A549 (cell line): ENCODE measurements around the gene HDC.

Source experiments
- EP300 ChIP-seq, 2 experiments: fragments of >200 bp; sonication (Bioruptor Twin); formaldehyde crosslinking; IDR thresholded peaks; 2 replicates in 1 of 2; 3 replicates in 1 of 2; pipeline ENCODE4 v1.6.1; 2016 to 2017
- KDM1A ChIP-seq: fragments of 200-600 bp; sonication (generic); IDR thresholded peaks from 2 replicates; pipeline ENCODE4 v1.6.1; 2016; ENCODE audit warnings: low read depth, mild to moderate bottlenecking
- NPAS2 ChIP-seq: fragments of 250-450 bp; sonication (Bioruptor Pico); IDR thresholded peaks from 2 replicates; pipeline ENCODE4 v1.8.0; 2022; ENCODE audit warnings: mild to moderate bottlenecking, moderate library complexity, borderline replicate concordance
- POLR2A ChIP-seq: IDR thresholded peaks from 2 replicates; pipeline ENCODE4 v1.6.1; 2012; ENCODE audit warnings: mild to moderate bottlenecking, low read length
- SREBF2 ChIP-seq: fragments of 450-650 bp; IDR thresholded peaks from 2 replicates; pipeline ENCODE4 v1.6.1; 2014; ENCODE audit warnings: mild to moderate bottlenecking, moderate library complexity
- ZSCAN20 ChIP-seq: fragments of 250-450 bp; sonication (Bioruptor Pico); IDR thresholded peaks from 2 replicates; pipeline ENCODE4 v1.8.0; 2022; ENCODE audit warnings: mild to moderate bottlenecking, moderate library complexity

GRCh38 chr15:50312636-50313035 lies 47.1 kb upstream of the HDC start:
- TF ChIP-seq ZSCAN20 (no peak), EP300 (IDR thresholded peaks at IDR 0.05) (no peak), NPAS2 (CRISPR knock-in tag) (no peak), SREBF2 (no peak), POLR2A (no peak), KDM1A (no peak)
